Muscle layer of colon (tissue), 2 donors: ENCODE data around the gene RANGAP1.

Experiments
- H3K27ac ChIP-seq: one replicate; pipeline ENCODE4 v1.7.0; 2013; ENCODE audit warnings: low read depth, mild to moderate bottlenecking, low read length, moderate library complexity
- H3K27me3 ChIP-seq, 2 donors: one replicate each; pipeline ENCODE4 v1.7.0; 2013; ENCODE audit warnings: low read length in 2 of 2, mild to moderate bottlenecking in 2 of 2; ENCODE audit not compliant: insufficient read depth in 2 of 2, control insufficient read depth in 1 of 2
- H3K36me3 ChIP-seq: one replicate; pipeline ENCODE4 v1.7.0; 2013; ENCODE audit warnings: mild to moderate bottlenecking, low read length; ENCODE audit not compliant: insufficient read depth
- H3K4me1 ChIP-seq: one replicate; pipeline ENCODE4 v1.7.0; 2013; ENCODE audit warnings: mild to moderate bottlenecking, low read length; ENCODE audit not compliant: insufficient read depth
- H3K4me3 ChIP-seq, 2 donors: one replicate each; pipeline ENCODE4 v1.7.0; 2013; ENCODE audit warnings: low read length in 2 of 2, low read depth in 1 of 2, mild to moderate bottlenecking in 1 of 2, moderate library complexity in 1 of 2
- H3K9ac ChIP-seq: one replicate; pipeline ENCODE4 v1.7.0; 2013; ENCODE audit warnings: low read length
- H3K9me3 ChIP-seq: one replicate; pipeline ENCODE4 v1.7.0; 2013; ENCODE audit warnings: mild to moderate bottlenecking, low read length
- donor health status: abdominal sarcoma.
- donor health status: Adenocarcinoma of cecum.

RANGAP1 gene

GRCh38 chr22:41239443-41240128, 46.4 kb downstream of the RANGAP1 start:
- H3K27ac ChIP-seq = no peak overlapping the region
- no peaks in the 10 kb centered on the region for H3K9me3 ChIP-seq
- no peaks in the 10 kb centered on the region for H3K27me3 ChIP-seq
- H3K4me3 ChIP-seq = no peak overlapping the region
- peaks cover 10% of the 10 kb centered on the region for H3K4me1 ChIP-seq
- H3K9ac ChIP-seq = no peak overlapping the region
- H3K36me3 ChIP-seq = no peaks in the 10 kb centered on the region

GRCh38 chr22:41238570-41239442, 47.2 kb downstream of the RANGAP1 start:
- Histone ChIP-seq H3K4me3 (no peak overlapping the region), H3K36me3 (no peaks in the 10 kb centered on the region), H3K9ac (no peak overlapping the region), H3K27me3 (no peaks in the 10 kb centered on the region), H3K27ac (no peak overlapping the region), H3K4me1 (peaks cover 10% of the 10 kb centered on the region), H3K9me3 (no peaks in the 10 kb centered on the region)

- H3K4me3 ChIP-seq = peak overlapping the region; percentile 55 to 62
Measured at GRCh38 chr22:41237707-41238569, 48.0 kb downstream of the RANGAP1 start.

GRCh38 chr22:41237036-41237706, 48.8 kb downstream of the RANGAP1 start:
- no peak overlapping the region for H3K27ac ChIP-seq

More at GRCh38 chr22:41237707-41238569, 48.0 kb downstream of the RANGAP1 start:
- no peak overlapping the region for H3K27ac ChIP-seq
- no peaks in the 10 kb centered on the region for H3K27me3 ChIP-seq
- no peak overlapping the region for H3K9ac ChIP-seq
- peaks cover 10% of the 10 kb centered on the region for H3K4me1 ChIP-seq
- H3K36me3 ChIP-seq = no peaks in the 10 kb centered on the region
- no peaks in the 10 kb centered on the region for H3K9me3 ChIP-seq

GRCh38 chr22:41234815-41235695, 50.9 kb downstream of the RANGAP1 start:
- no peaks in the 10 kb centered on the region for H3K27me3 ChIP-seq
- no peak overlapping the region for H3K27ac ChIP-seq
- H3K36me3 ChIP-seq = peaks cover 16% of the 10 kb centered on the region
- no peaks in the 10 kb centered on the region for H3K9me3 ChIP-seq
- no peak overlapping the region for H3K9ac ChIP-seq
- peaks cover 10% of the 10 kb centered on the region for H3K4me1 ChIP-seq
- no peak overlapping the region for H3K4me3 ChIP-seq

More at GRCh38 chr22:41237036-41237706, 48.8 kb downstream of the RANGAP1 start:
- H3K36me3 ChIP-seq = no peaks in the 10 kb centered on the region
- no peaks in the 10 kb centered on the region for H3K27me3 ChIP-seq
- peak overlapping the region; percentile 55 to 62 for H3K4me3 ChIP-seq
- peaks cover 10% of the 10 kb centered on the region for H3K4me1 ChIP-seq
- no peak overlapping the region for H3K9ac ChIP-seq
- no peaks in the 10 kb centered on the region for H3K9me3 ChIP-seq

- H3K27me3 ChIP-seq = no peaks in the 10 kb centered on the region
- no peak overlapping the region for H3K4me3 ChIP-seq
- H3K4me1 ChIP-seq = no peaks in the 10 kb centered on the region
- H3K36me3 ChIP-seq = peaks cover 36% of the 10 kb centered on the region
- H3K9me3 ChIP-seq = no peaks in the 10 kb centered on the region
- no peak overlapping the region for H3K9ac ChIP-seq
- no peak overlapping the region for H3K27ac ChIP-seq
Measured at GRCh38 chr22:41231369-41231768, 54.6 kb downstream of the RANGAP1 start.

GRCh38 chr22:41230401-41230785, 55.6 kb downstream of the RANGAP1 start:
- Histone ChIP-seq H3K27ac (no peak overlapping the region), H3K9ac (no peak overlapping the region), H3K9me3 (no peaks in the 10 kb centered on the region), H3K4me1 (no peaks in the 10 kb centered on the region), H3K27me3 (no peaks in the 10 kb centered on the region), H3K4me3 (no peak overlapping the region), H3K36me3 (peaks cover 45% of the 10 kb centered on the region)

GRCh38 chr22:41229730-41230400, 56.1 kb downstream of the RANGAP1 start:
- Histone ChIP-seq H3K27ac (no peak overlapping the region), H3K9ac (no peak overlapping the region), H3K4me1 (no peaks in the 10 kb centered on the region), H3K9me3 (no peaks in the 10 kb centered on the region), H3K36me3 (peaks cover 51% of the 10 kb centered on the region), H3K27me3 (no peaks in the 10 kb centered on the region), H3K4me3 (no peak overlapping the region)

- Histone ChIP-seq H3K36me3 (peaks cover 57% of the 10 kb centered on the region), H3K9ac (no peak overlapping the region), H3K4me1 (no peaks in the 10 kb centered on the region), H3K27ac (no peak overlapping the region), H3K4me3 (no peak overlapping the region), H3K27me3 (no peaks in the 10 kb centered on the region), H3K9me3 (no peaks in the 10 kb centered on the region)
Measured at GRCh38 chr22:41229215-41229614, 56.8 kb downstream of the RANGAP1 start.
